GM12878 (cell line): ENCODE results near the gene ESPL1. TPM values are rescaled to one million over a fixed set of nuclear protein-coding genes. Genes with fewer than 3 reads are reported as not detected.
A peak's percentile ranks its signal among the peaks of the same experiment; 100 is the strongest.
"Not testable (repeated sequence)": the region's sequence is repeated elsewhere in the genome, so short reads cannot be mapped to it uniquely, and the experiment has no call there.

ENCODE experiments used
- ATAC-seq: fragments of 200-7000 bp; cut with Tn5 transposase; 3 replicates; pipeline ENCODE4 v1.9.1; 2020; ENCODE audit warnings: mild to moderate bottlenecking, moderate library complexity
- BruUV-seq: library from RNA; stranded (reverse); fragments of 400-500 nt; replicated peaks from 2 replicates; lab custom pipeline; 2021; lab: Mats Ljungman, UMichigan
- CTCF ChIA-PET: fragments of 300-600 bp; sonication (Branson Sonifier 250); formaldehyde crosslinking; extraction: SDS; loops from one replicate; lab custom pipeline; 2021; ENCODE audit warnings: inconsistent platforms; lab: Yijun Ruan, JAX
- POLR2A ChIA-PET: fragments of 350-600 bp; formaldehyde crosslinking; extraction: SDS; loops from one replicate; lab custom pipeline; 2021; ENCODE audit warnings: inconsistent platforms; lab: Charles Lee
- RAD21 ChIA-PET: fragments of 300-600 bp; sonication (Branson Sonifier 250); formaldehyde crosslinking; loops from one replicate; lab custom pipeline; 2023; ENCODE audit warnings: antibody characterized with exemption; ENCODE audit not compliant: unreplicated experiment; lab: Charles Lee
- SMC1A ChIA-PET: fragments of 300-600 bp; sonication (Branson Sonifier 250); formaldehyde crosslinking; loops from one replicate; lab custom pipeline; 2023; ENCODE audit not compliant: unreplicated experiment, uncharacterized antibody; lab: Charles Lee
- DNase-seq: peaks from one replicate; pipeline ENCODE4 v3.0.0-alpha.2; 2011; ENCODE audit warnings: low read depth, low spot score
- FAIRE-seq: peaks from 3 replicates; lab custom pipeline; 2011; peaks lifted over from hg19 to GRCh38; lab: Jason Lieb, UNC
- H2AFZ ChIP-seq: 2 replicates; pipeline ENCODE4 v1.6.0; 2011; ENCODE audit warnings: low read depth, low read length, control low read depth; ENCODE audit not compliant: control insufficient read depth
- H3K27ac ChIP-seq: 2 replicates; pipeline ENCODE4 v1.5.1; 2011; ENCODE audit warnings: control low read depth; ENCODE audit not compliant: control insufficient read depth, insufficient read depth
- H3K27me3 ChIP-seq, 2 experiments: replicated peaks in 1 of 2; 2 replicates each; pipeline versions ENCODE4 v1.6.0 to v1.6.1; 2011; ENCODE audit warnings: low read length in 1 of 2; ENCODE audit not compliant: control insufficient read depth in 2 of 2, insufficient read depth in 2 of 2
- H3K36me3 ChIP-seq, 2 experiments: 2 replicates each; pipeline ENCODE4 v1.5.1; 2011; ENCODE audit warnings: low read length in 1 of 2; ENCODE audit not compliant: control insufficient read depth in 2 of 2, insufficient read depth in 2 of 2
- H3K4me1 ChIP-seq: 2 replicates; pipeline ENCODE4 v1.6.1; 2011; ENCODE audit warnings: mild to moderate bottlenecking, low read length, moderate library complexity, mixed read lengths; ENCODE audit not compliant: control insufficient read depth, insufficient read depth
- H3K4me2 ChIP-seq: 2 replicates; pipeline ENCODE4 v1.6.0; 2011; ENCODE audit warnings: control low read depth; ENCODE audit not compliant: control insufficient read depth, insufficient read depth
- H3K4me3 ChIP-seq: fragments of 200-600 bp; sonication (generic); 2 replicates; pipeline ENCODE4 v1.5.1; 2016
- H3K79me2 ChIP-seq: 2 replicates; pipeline ENCODE4 v1.6.0; 2011; ENCODE audit warnings: low read length; ENCODE audit not compliant: control insufficient read depth, insufficient read depth
- H3K9ac ChIP-seq: 2 replicates; pipeline ENCODE4 v1.8.0; 2011; ENCODE audit warnings: low read length, control low read depth, mixed read lengths; ENCODE audit not compliant: control insufficient read depth, insufficient read depth
- H3K9me3 ChIP-seq: replicated peaks from 3 replicates; pipeline ENCODE4 v1.5.1; 2011; ENCODE audit warnings: mild to moderate bottlenecking, low read length; ENCODE audit not compliant: control insufficient read depth, insufficient read depth
- H4K20me1 ChIP-seq: 2 replicates; pipeline ENCODE4 v1.6.0; 2011; ENCODE audit not compliant: control insufficient read depth, insufficient read depth
- EED ChIP-seq: sonication (generic); IDR thresholded peaks from 2 replicates; pipeline ENCODE4 v1.6.1; 2016; ENCODE audit warnings: antibody characterized with exemption, low read depth
- GATAD2B ChIP-seq: fragments of 450-650 bp; conservative IDR thresholded peaks from 2 replicates; pipeline ENCODE4 v1.6.1; 2017; ENCODE audit warnings: low read depth, mild to moderate bottlenecking, moderate library complexity
- POLR2AphosphoS2 ChIP-seq: IDR thresholded peaks from 2 replicates; pipeline ENCODE4 v1.6.1; 2011; ENCODE audit warnings: low read depth, mild to moderate bottlenecking, low read length, improper control_type of control experiment, moderate library complexity
- PRDM15 ChIP-seq: fragments of 450-650 bp; formaldehyde crosslinking; IDR thresholded peaks from 2 replicates; pipeline ENCODE4 v1.4.0; 2020; ENCODE audit warnings: mild to moderate bottlenecking, moderate library complexity
- WRNIP1 ChIP-seq: IDR thresholded peaks from 2 replicates; pipeline ENCODE4 v1.6.1; 2011; ENCODE audit warnings: low read depth, low read length, improper control_type of control experiment, borderline replicate concordance
- WGBS: methylation state at CpG from one replicate; pipeline ENCODE4 v1.1.6; 2016; ENCODE audit warnings: low lambda C conversion rate; ENCODE audit not compliant: insufficient replicate concordance, insufficient coverage; ENCODE audit errors: missing lambda C conversion rate; 5-methylcytosine and 5-hydroxymethylcytosine counted together
- in situ Hi-C: fragments of 300-500 bp; cut with MboI; formaldehyde crosslinking; loops from 9 replicates; pipeline ENCODE4 v1.14.3; 2018; ENCODE audit warnings: mixed read lengths
- intact Hi-C: fragments of 100-400 bp; cut with micrococcal nuclease; formaldehyde crosslinking; loops from one replicate; pipeline ENCODE4 v1.14.2; 2022; ENCODE audit not compliant: unreplicated experiment
- polyA plus RNA-seq, 11 experiments: library from polyadenylated mRNA; depleted of rRNA in 4 of 11; unstranded in 6 of 11; stranded (reverse) in 5 of 11; fragments of >200 nt; fragmentation: Nextera tagmentation in 4 of 11; fragmentation: Illumina TruSeq in 1 of 11; extraction: Ambion mirVana in 4 of 11; extraction: Trizol in 1 of 11; gene quantifications; 1 replicate in 1 of 11; 2 replicates in 10 of 11; pipeline versions ENCODE4 v1.2.1 to v1.2.3, GENCODE V29; 2011 to 2016; ENCODE audit warnings: inconsistent platforms in 2 of 11, missing spikeins in 2 of 11, low read depth in 1 of 11
- total RNA-seq, 4 experiments: library from RNA; depleted of rRNA in 3 of 4; stranded (reverse); fragments of >200 nt in 3 of 4; fragmentation: Illumina TruSeq in 1 of 4; extraction: Trizol in 1 of 4; gene quantifications; 2 replicates each; pipeline versions ENCODE4 v1.2.1 to v1.2.3, GENCODE V29; 2013 to 2021

Gene ESPL1
- total and polyA plus RNA-seq, 10 of the 15 experiments (the other 5 are each of a cell fraction or from before 2014, with no cell fraction given) = 2.1 to 61.9 (median 21.2) TPM

- TF ChIP-seq PRDM15 (CRISPR knock-in tag) (no peak), EED (no peak), GATAD2B (no peak)
Observed at GRCh38 chr12:53295070-53295890, 27.2 kb downstream of the ESPL1 start, which contains the start of gene PFDN5 (continued).

GRCh38 chr12:53295891-53296219 is 27.8 kb downstream of the ESPL1 start:
- peak overlapping the region; percentile 70 for H3K4me2 ChIP-seq
- RAD21 ChIA-PET = interaction anchor here (0.7 to 6.2 kb wide), 17 partner anchors 13 to 193 kb away, joined by 3 to 43 read pairs (median 4); partner anchors contain the start of genes AAAS, ESPL1 and SOAT2
- SMC1A ChIA-PET = interaction anchor here (0.7 to 2.9 kb wide), 14 partner anchors 10 to 194 kb away, joined by 3 to 27 read pairs (median 5); partner anchors contain the start of genes AAAS, CSAD, ESPL1 and ZNF740
- no peaks in the 10 kb centered on the region for H3K9me3 ChIP-seq
- peaks cover 7 to 17% of the 10 kb centered on the region in 2 experiments; a peak in 3 of 4 replicates for H3K36me3 ChIP-seq
- peak overlapping the region; percentile 87 for H3K9ac ChIP-seq
- in situ Hi-C loops = no loop called here
- TF ChIP-seq WRNIP1 = no peak
- no peak for TF ChIP-seq POLR2AphosphoS2
- TF ChIP-seq EED = no peak
- TF ChIP-seq, all 136 proteins: peak for 0
- intact Hi-C loops = loop anchor here (1.0 kb wide), 1 partner anchor 25 kb away; the partner anchor contains the start of gene AAAS
- H3K79me2 ChIP-seq = peaks cover 28% of the 10 kb centered on the region
- POLR2A ChIA-PET = interaction anchor here (0.7 to 2.3 kb wide), 12 partner anchors 18 to 116 kb away, joined by 3 to 24 read pairs (median 5); partner anchors contain the start of genes AAAS, CSAD, ESPL1 and ZNF740
- TSS peak; percentile 80 for BruUV-seq
- H3K4me1 ChIP-seq = peaks cover 25% of the 10 kb centered on the region
- ATAC-seq (peak; percentile 8), DNase-seq (no peak), FAIRE-seq (no peak)
- H3K27me3 ChIP-seq = no peaks in the 10 kb centered on the region
- peak overlapping the region; percentile 98 for H2AFZ ChIP-seq
- peak overlapping the region; percentile 75 for H3K27ac ChIP-seq
- CTCF ChIA-PET = interaction anchor here (0.6 to 12.9 kb wide), 20 partner anchors 8 to 230 kb away, joined by 3 to 315 read pairs (median 4); partner anchors contain the start of genes AAAS, ESPL1 and ITGB7
- peak overlapping the region; percentile 82 for H3K4me3 ChIP-seq
- WGBS = 2% methylated on average over 12 of the region's 12 CpGs
- H4K20me1 ChIP-seq = no peaks in the 10 kb centered on the region; the same call in 1 of the 2 replicates

GRCh38 chr12:53297106-53297505 is 29.0 kb downstream of the ESPL1 start:
- DNase-seq, in situ Hi-C loops, H3K4me3 ChIP-seq, H3K27ac ChIP-seq, BruUV-seq, FAIRE-seq, H3K9me3 ChIP-seq, ATAC-seq, H2AFZ ChIP-seq, H4K20me1 ChIP-seq, intact Hi-C loops, H3K9ac ChIP-seq, H3K27me3 ChIP-seq: not testable (repeated sequence)
- Histone ChIP-seq H3K4me2 (peak overlapping the region; percentile 70; the same call in 1 of the 2 replicates), H3K79me2 (peaks cover 31% of the 10 kb centered on the region), H3K36me3 (peaks cover under 1 to 13% of the 10 kb centered on the region in 2 experiments; a peak in 3 of 4 replicates), H3K4me1 (peaks cover 25% of the 10 kb centered on the region)
- ChIA-PET RAD21 (interaction anchor here (1.0 to 6.2 kb wide), 3 partner anchors 23 to 212 kb away, joined by 3 to 43 read pairs (median 4); partner anchors contain the start of genes AAAS and ITGB7), CTCF (interaction anchor here (0.8 to 12.9 kb wide), 6 partner anchors 10 to 213 kb away, joined by 3 to 315 read pairs (median 26); partner anchors contain the start of genes AAAS and ITGB7), POLR2A (interaction anchor here (0.6 to 4.4 kb wide), 4 partner anchors 24 to 216 kb away, joined by 4 to 42 read pairs (median 4); partner anchors contain the start of genes AAAS and SP1), SMC1A (interaction anchor here (1.0 to 4.0 kb wide), 9 partner anchors 25 to 140 kb away, joined by 3 to 46 read pairs (median 4); partner anchors contain the start of genes AAAS and ESPL1)
- 97% methylated on average over 10 of the region's 10 CpGs for WGBS
